T1000 (cell line): Measurements from ENCODE around the gene PCSK4.
"Not testable (repeated sequence)": the region's sequence is repeated elsewhere in the genome, so short reads cannot be mapped to it uniquely, and the experiment has no call there.

Experiments
- DNase-seq: peaks from one replicate; lab custom pipeline; 2025; ENCODE audit warnings: mixed read lengths; lab: John Stamatoyannopoulos, UW

Gene PCSK4

GRCh38 chr19:1487576-1488281, 2.4 kb downstream of the PCSK4 start:
- DNase-seq = no peak

- no peak for DNase-seq
These were observed 3.2 kb downstream of the PCSK4 start for GRCh38 chr19:1486720-1487575.

- no peak for DNase-seq
These were observed 6.1 kb downstream of the PCSK4 start for GRCh38 chr19:1483979-1484428.

GRCh38 chr19:1483131-1483978, 6.8 kb downstream of the PCSK4 start:
- no peak for DNase-seq

GRCh38 chr19:1482361-1483130, 7.6 kb downstream of the PCSK4 start:
- no peak for DNase-seq

GRCh38 chr19:1481893-1482360, 8.2 kb downstream of the PCSK4 start:
- DNase-seq = no peak

- no peak for DNase-seq
These were observed 8.8 kb downstream of the PCSK4 start for GRCh38 chr19:1481224-1481892.

GRCh38 chr19:1478934-1479707, 11.0 kb downstream of the PCSK4 start, which contains the start of gene C19orf25:
TSS of gene C19orf25 (minus strand) at chr19:1479215. CDS start at chr19:1478903, 312 bp downstream.
- DNase-seq = peak; percentile 93

- not testable (repeated sequence) for DNase-seq
These were observed 13.1 kb downstream of the PCSK4 start for GRCh38 chr19:1477056-1477455.

- DNase-seq = no peak
These were observed 14.3 kb downstream of the PCSK4 start for GRCh38 chr19:1475751-1476437.

GRCh38 chr19:1474765-1475351, 15.3 kb downstream of the PCSK4 start:
- no peak for DNase-seq

GRCh38 chr19:1474011-1474764, 16.0 kb downstream of the PCSK4 start:
- no peak for DNase-seq

GRCh38 chr19:1473085-1473851, 16.9 kb downstream of the PCSK4 start:
- DNase-seq = no peak

- DNase-seq = no peak
These were observed 17.7 kb downstream of the PCSK4 start for GRCh38 chr19:1472231-1473084.

GRCh38 chr19:1471515-1472160, 18.5 kb downstream of the PCSK4 start:
- no peak for DNase-seq

- DNase-seq = no peak
These were observed 19.1 kb downstream of the PCSK4 start for GRCh38 chr19:1471010-1471514.
